Measurements from ENCODE around the gene GPR107. TPM values are rescaled to one million over a fixed set of nuclear protein-coding genes. Genes with fewer than 3 reads are reported as not detected.

The GPR107 gene
- total RNA-seq, 1 donor from 2014 or later, result 21.7 TPM

DNA sequence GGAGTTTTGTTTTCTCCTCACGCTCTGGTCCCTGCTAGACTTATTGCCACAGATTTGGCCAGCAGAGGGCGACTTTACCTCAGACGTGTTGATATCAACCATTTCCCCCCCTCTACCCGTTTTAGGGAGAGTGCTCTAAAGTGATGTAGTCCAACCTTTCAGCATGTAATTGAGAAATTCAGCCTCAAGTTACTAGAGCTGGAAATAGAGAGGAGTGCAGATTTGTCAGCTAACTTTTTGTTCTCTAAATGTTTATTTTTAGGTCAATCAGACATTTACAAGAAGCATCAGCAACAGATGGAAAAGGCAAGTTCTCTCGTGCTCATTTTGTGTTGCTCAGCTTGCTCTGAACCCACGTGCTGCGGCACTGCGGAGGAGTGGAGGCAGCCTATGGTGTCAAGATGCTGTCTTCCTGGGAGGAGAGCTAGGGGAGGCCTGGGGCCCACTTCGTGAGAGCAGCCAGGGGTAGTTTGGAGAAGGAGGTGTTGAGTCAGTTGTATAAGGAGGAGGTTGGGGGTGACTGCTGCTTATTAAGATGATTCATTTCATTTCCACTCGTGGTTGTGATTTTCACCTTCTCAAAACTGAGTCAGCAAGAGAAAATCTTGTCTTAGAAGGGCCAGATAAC is 53.6 kb downstream of the GPR107 start:
- intact Hi-C loops (cut with micrococcal nuclease), result loop anchor here (1.0 to 5.0 kb wide), 2 partner anchors 129 to 235 kb away; no protein-coding TSS in a partner anchor

GRCh38 chr9:130107955-130108354 is 54.2 kb downstream of the GPR107 start:
- intact Hi-C loops (cut with micrococcal nuclease), result loop anchor here (1.0 to 5.0 kb wide), 2 partner anchors 128 to 234 kb away; no protein-coding TSS in a partner anchor

DNA sequence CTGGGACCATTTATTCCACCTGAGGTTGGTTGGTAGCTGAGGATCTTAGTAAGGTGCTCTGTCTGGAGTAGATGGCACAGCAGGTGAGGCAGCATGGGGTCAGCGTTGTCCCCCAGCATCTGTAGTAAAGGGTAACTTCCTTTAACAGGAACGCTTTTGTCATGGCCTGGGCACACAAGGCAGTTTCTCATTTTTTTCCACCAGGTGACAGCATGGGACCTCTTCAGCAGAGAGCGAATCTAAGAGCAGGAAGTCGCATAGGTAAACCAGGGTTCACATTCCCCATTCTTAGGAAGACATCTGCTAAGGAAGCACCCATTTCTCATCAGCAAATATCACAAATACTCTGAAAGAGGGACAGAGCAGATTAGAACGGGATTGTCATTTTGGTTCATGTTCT is 56.5 kb downstream of the GPR107 start:
- intact Hi-C loops (cut with micrococcal nuclease), result no loop called here

DNA sequence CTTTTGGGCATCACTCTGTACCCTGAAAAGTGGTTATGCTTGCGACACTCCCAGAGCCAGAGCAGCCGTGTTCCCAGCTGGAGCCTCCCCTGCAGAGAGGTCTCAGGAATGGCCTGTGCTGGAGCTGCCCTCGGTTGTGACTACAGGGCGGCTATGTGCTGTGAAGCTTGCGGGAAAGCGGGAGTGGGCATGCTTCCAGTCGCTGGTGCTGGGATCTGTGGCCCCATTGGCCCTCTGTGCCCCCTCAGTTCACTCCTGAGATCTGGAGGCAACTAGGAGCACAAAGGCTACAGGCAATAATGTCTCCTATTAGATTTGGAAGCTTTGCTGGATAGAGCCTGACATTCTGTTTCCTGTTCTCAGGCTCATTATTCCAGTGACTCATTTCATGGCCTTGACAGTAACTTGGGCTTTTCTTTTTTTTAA is 56.9 kb downstream of the GPR107 start:
- intact Hi-C loops (cut with micrococcal nuclease), result no loop called here

DNA sequence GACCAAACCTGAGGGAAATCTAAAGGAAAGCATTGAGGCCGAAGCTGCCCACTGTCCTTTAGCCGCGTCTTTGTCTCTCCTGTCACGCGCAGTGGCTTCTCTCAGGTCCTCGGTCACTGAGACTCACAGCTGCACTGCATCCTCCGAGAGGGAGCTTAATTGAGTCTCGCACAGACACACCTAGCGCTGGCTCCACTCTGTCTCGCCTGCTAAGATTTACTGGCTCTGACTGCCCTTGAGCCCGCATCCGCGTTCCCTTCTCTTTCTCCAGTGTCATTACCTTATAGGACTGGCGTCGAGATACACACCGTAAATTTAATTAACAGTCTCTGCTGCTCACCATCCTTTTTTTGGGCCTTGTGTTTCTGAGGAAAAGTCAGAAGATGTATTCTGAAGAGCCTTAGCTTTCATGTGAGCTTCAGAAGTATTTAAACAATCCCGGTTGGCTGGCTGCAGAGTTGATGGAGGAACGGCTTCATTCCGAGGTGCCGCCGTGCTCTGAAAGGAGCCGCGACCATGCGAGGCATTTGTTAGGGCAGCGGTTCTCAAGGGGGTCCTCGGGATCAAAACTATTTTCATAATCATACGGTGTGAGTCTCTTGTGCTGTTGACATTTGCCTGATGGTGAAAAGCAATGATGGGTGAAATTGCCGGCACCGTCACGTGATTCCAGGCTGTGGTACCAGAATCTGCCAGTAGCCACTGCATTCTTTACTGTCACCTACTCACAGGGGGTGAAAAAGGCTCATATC is 58.3 kb downstream of the GPR107 start:
- intact Hi-C loops (cut with micrococcal nuclease), result no loop called here

DNA sequence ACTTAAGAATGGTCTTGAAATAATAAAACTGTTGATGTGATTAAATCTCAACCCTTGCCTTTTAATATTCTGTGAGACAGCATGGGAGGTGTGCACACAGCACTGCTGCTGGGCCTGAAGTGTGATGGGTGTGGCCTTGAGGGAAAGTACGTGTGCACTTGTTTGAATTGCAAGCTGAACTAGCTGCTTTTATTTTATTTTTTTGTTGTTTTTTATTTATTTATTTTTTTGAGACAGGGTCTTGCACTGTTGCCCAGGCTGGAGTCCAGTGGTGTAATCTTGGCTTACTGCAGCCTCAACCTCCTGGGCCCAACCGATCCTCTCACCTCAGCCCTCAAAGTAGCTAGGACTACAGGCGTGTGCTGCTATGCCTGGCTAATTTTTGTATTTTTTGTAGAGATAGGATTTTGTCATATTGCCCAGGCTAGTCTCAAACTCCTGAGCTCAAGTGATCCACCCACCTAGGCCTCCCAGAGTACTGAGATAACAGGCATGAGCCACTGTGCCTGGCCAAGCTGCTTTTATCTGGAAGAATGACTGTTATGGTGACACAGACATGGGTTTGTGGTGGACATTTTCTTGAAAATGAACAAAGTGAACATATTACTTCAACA is 58.9 kb downstream of the GPR107 start:
- intact Hi-C loops (cut with micrococcal nuclease), result no loop called here

- intact Hi-C loops (cut with micrococcal nuclease), result no loop called here
Observed at GRCh38 chr9:130114741-130115140, 61.0 kb downstream of the GPR107 start.

- intact Hi-C loops (cut with micrococcal nuclease), result no loop called here
Observed at GRCh38 chr9:130116346-130116745, 62.6 kb downstream of the GPR107 start.

DNA sequence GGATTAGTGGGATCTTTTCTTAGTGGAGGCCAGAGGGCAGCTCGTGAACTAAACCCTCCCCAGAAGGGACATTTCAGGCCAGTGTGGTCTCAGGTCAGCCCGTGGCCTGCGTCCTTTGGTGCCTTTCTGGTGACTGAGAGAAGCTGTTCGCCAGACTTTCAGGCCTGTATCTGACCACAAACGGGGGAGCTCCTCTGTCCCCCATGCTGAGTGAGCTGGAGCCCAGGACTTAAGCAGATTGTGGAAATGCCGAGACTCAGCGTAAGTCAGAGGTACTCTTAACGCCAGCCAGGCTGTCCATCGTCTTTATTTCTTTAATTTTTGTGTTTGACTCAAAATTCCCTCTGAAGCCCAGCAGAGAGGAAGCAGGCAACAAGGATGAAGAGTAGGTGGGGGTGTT is 63.7 kb downstream of the GPR107 start:
- intact Hi-C loops (cut with micrococcal nuclease), result no loop called here

DNA sequence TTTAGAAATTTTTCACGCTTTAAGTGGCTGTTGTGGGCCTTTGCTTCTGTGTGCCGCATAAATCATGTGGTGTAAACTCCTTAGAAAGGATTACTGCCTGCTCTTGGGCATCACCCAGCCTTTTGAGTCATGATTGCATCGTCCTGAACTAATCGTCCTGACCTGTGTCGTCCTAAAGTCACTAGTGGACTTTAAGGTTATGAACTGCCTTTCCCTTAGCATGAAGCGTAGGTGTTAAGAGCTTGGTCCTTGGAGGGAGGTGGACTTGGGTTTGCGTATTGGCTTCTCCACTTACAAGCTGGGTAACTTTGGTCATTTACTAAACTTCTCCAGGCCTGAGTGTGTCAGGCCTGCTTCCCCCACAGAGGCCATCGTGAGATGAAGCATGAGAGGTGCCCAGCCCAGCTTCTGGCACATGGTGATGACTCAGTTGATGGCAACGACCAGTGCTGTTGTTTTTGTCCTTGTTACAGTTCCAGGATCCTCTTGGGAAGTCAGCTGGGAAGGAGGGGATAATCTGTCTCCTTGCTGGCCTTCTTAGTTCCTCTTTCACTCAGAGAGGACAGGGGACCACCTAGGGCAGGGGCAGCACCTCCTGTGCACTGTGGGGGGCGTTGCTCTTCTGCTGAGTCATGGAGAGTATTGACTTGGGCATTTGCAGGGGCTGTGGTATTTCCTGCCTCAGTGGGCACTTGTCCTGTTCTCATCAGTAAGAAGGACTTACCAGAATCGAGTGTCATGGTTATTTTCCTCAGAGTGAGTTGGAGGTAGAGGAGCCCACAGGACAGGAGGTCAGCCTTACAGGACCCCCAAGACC is 64.3 kb downstream of the GPR107 start:
- intact Hi-C loops (cut with micrococcal nuclease), result no loop called here

- intact Hi-C loops (cut with micrococcal nuclease), result no loop called here
Observed at GRCh38 chr9:130118841-130119518, 65.3 kb downstream of the GPR107 start.

- intact Hi-C loops (cut with micrococcal nuclease), result no loop called here
Observed at GRCh38 chr9:130119519-130120298, 66.0 kb downstream of the GPR107 start.

DNA sequence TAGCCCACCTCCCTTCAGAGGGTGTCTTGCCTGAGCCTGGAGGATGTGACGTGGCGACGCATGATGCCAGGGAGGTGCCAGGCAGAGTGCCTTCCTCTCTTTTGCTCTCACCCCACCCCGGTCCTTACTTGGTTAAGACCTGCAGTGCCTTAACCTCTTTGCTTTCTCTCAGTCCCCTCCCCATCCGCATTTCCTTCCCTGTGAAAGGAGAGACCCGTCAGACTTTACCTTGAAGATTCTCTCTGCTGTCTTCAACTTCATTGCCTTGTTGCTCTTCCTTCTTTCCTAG is 66.5 kb downstream of the GPR107 start:
- intact Hi-C loops (cut with micrococcal nuclease), result no loop called here

- intact Hi-C loops (cut with micrococcal nuclease), result no loop called here
Observed at GRCh38 chr9:130120832-130121231, 67.1 kb downstream of the GPR107 start.

DNA sequence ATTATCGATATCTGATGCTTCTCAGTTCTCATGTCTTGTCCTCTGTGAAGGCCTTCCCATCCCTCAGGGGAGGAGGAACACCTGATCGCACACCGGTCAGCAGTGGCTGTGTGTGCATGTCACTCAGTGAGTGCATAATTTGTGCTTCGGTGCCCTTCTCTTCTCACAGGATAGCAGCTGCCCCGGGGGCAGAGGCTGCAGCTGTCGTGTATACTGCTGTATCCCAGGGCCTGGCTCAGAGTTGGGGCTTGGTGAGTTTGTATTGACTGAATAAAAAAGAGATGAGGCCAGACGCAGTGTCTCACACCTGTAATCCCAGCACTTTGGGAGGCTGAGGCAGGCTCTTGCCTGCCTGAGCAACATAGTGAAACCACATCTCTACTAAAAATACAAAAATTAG is 68.8 kb downstream of the GPR107 start:
- intact Hi-C loops (cut with micrococcal nuclease), result no loop called here

GRCh38 chr9:130124085-130124860 is 70.6 kb downstream of the GPR107 start:
- intact Hi-C loops (cut with micrococcal nuclease), result no loop called here

DNA sequence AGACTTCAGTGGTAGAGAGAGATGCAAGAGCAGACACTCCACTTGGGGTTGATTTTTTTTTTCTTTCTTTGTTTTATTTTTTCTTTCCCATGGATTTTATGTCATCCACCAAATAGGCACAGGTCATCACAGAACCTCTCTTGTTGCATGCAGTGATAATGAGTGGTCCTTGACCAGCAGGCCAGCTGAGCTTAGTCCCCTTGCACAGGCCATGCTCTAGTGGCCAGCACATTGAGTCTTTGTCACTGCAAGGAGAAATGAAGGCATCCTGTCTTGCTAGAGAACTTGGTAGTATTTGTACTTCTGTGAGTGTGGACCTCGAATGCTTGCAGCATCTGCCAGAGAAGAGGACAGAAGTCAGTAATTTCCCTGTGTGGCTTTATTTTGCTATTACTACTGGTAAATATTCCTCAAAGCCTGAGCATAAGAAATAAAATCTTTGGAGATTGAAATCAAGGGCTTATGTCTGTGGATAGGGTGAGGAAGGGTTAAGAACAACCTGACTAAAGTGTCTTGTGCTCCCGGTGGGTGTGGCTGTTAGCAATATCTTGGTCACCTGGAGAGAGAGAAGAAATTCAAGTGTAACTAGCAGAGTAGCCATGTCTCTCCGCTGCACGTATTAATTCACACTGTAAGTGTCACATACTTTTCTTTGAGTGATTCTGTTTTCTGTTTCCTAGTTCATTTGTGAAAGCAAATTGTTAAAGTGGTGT is 73.2 kb downstream of the GPR107 start:
- intact Hi-C loops (cut with micrococcal nuclease), result loop anchor here (5.0 kb wide), 2 partner anchors 45 to 115 kb away; partner anchors contain the start of gene NCS1

- intact Hi-C loops (cut with micrococcal nuclease), result loop anchor here (1.0 to 5.0 kb wide), 3 partner anchors 44 to 165 kb away; partner anchors contain the start of gene NCS1
Observed at GRCh38 chr9:130128251-130128650, 74.5 kb downstream of the GPR107 start.
